Uterus (tissue), 4 donors: ENCODE measurements around the gene CPZ. TPM values are rescaled to one million over a fixed set of nuclear protein-coding genes. Genes with fewer than 3 reads are reported as not detected.

Experiments
- DNase-seq, 2 donors: peaks; one replicate each; pipeline ENCODE4 v3.0.0-alpha.2; 2019 to 2020
- H3K27ac ChIP-seq, 2 donors: fragments of 200-600 bp; sonication (generic); 1 replicate in 1 of 2; 2 replicates in 1 of 2; pipeline ENCODE4 v1.5.1; 2016 to 2018
- H3K27me3 ChIP-seq, 2 donors: fragments of 200-600 bp; sonication (generic); one replicate each; pipeline ENCODE4 v1.5.1; 2018 to 2019; ENCODE audit warnings: control low read depth in 1 of 2
- H3K36me3 ChIP-seq, 2 donors: fragments of 200-600 bp; sonication (generic); one replicate each; pipeline ENCODE4 v1.5.1; 2019; ENCODE audit warnings: control low read depth in 1 of 2
- H3K4me1 ChIP-seq, 2 donors: fragments of 200-600 bp; sonication (generic); one replicate each; pipeline ENCODE4 v1.5.1; 2018 to 2019; ENCODE audit warnings: control low read depth in 1 of 2
- H3K4me3 ChIP-seq, 2 donors: fragments of 200-600 bp; sonication (generic); 1 replicate in 1 of 2; 2 replicates in 1 of 2; pipeline ENCODE4 v1.5.1; 2018 to 2019; ENCODE audit warnings: mild to moderate bottlenecking in 1 of 2
- H3K9me3 ChIP-seq, 2 donors: fragments of 200-600 bp; sonication (generic); one replicate each; pipeline ENCODE4 v1.5.1; 2019; ENCODE audit warnings: control low read depth in 1 of 2
- CTCF ChIP-seq, 4 experiments: fragments of 200-600 bp in 2 of 4; fragments of 450-650 bp in 2 of 4; sonication (generic) in 2 of 4; IDR thresholded peaks; one replicate each; pipeline ENCODE4 v1.5.1; 2016 to 2019; ENCODE audit warnings: antibody characterized with exemption in 4 of 4, mild to moderate bottlenecking in 2 of 4, moderate library complexity in 1 of 4
- POLR2A ChIP-seq, 2 donors: fragments of 450-650 bp; IDR thresholded peaks; one replicate each; pipeline ENCODE4 v1.6.1; 2016; ENCODE audit warnings: antibody characterized with exemption in 2 of 2, mild to moderate bottlenecking in 1 of 2, moderate library complexity in 1 of 2
- intact Hi-C: fragments of 100-400 bp; cut with DNase I; formaldehyde crosslinking; loops from one replicate; pipeline ENCODE4 v1.15.1; 2023; ENCODE audit warnings: low total_unique reads
- total RNA-seq, 4 donors: library from RNA; depleted of rRNA in 3 of 4; stranded (reverse); fragments of >200 nt in 3 of 4; gene quantifications; one replicate each; pipeline versions ENCODE4 v1.1.0 to v1.2.4, GENCODE V29; 2014 to 2023
- donor health status: DM: yes; HTN: yes; CAD: no.

Gene CPZ
- total RNA-seq, 4 donors from 2014 or later: 0.29 to 45.8 (median 5.4) TPM

- Histone ChIP-seq H3K27me3 (no peaks in the 10 kb centered on the region), H3K36me3 (no peaks in the 10 kb centered on the region), H3K4me3 (no peak overlapping the region), H3K9me3 (no peaks in the 10 kb centered on the region), H3K27ac (no peak overlapping the region), H3K4me1 (no peaks in the 10 kb centered on the region)
- intact Hi-C loops: no loop called here
- no peak for DNase-seq
- TF ChIP-seq CTCF (IDR thresholded peaks at IDR 0.05): no peak
- no peak for TF ChIP-seq POLR2A (IDR thresholded peaks at IDR 0.05)
These were observed 43.7 kb upstream of the CPZ start for GRCh38 chr4:8548731-8549351.

GRCh38 chr4:8549352-8549931 is 43.1 kb upstream of the CPZ start:
- Histone ChIP-seq H3K9me3 (no peaks in the 10 kb centered on the region), H3K27me3 (no peaks in the 10 kb centered on the region), H3K36me3 (no peaks in the 10 kb centered on the region), H3K4me1 (no peaks in the 10 kb centered on the region), H3K4me3 (no peak overlapping the region), H3K27ac (no peak overlapping the region)
- TF ChIP-seq CTCF (IDR thresholded peaks at IDR 0.05) (no peak), POLR2A (IDR thresholded peaks at IDR 0.05) (no peak)
- intact Hi-C loops: no loop called here
- no peak for DNase-seq

- DNase-seq: no peak
- Histone ChIP-seq H3K9me3 (no peaks in the 10 kb centered on the region), H3K27ac (no peak overlapping the region), H3K4me3 (no peak overlapping the region), H3K4me1 (no peaks in the 10 kb centered on the region), H3K27me3 (no peaks in the 10 kb centered on the region), H3K36me3 (no peaks in the 10 kb centered on the region)
- TF ChIP-seq POLR2A (IDR thresholded peaks at IDR 0.05): no peak
- TF ChIP-seq CTCF (IDR thresholded peaks at IDR 0.05): no peak
- intact Hi-C loops: no loop called here
These were observed 41.9 kb upstream of the CPZ start for GRCh38 chr4:8550691-8551090.

GRCh38 chr4:8552024-8552423 is 40.5 kb upstream of the CPZ start:
- no peaks in the 10 kb centered on the region for H3K27me3 ChIP-seq
- TF ChIP-seq POLR2A (IDR thresholded peaks at IDR 0.05) (no peak), CTCF (IDR thresholded peaks at IDR 0.05) (no peak)
- intact Hi-C loops: no loop called here

GRCh38 chr4:8552581-8553205 is 39.9 kb upstream of the CPZ start:
- H3K4me1 ChIP-seq: no peaks in the 10 kb centered on the region
- DNase-seq: no peak
- no peak overlapping the region for H3K27ac ChIP-seq
- H3K9me3 ChIP-seq: no peaks in the 10 kb centered on the region
- TF ChIP-seq CTCF (IDR thresholded peaks at IDR 0.05): no peak
- TF ChIP-seq POLR2A (IDR thresholded peaks at IDR 0.05): no peak
- intact Hi-C loops: no loop called here
- H3K4me3 ChIP-seq: no peak overlapping the region
- H3K27me3 ChIP-seq: no peaks in the 10 kb centered on the region
- H3K36me3 ChIP-seq: no peaks in the 10 kb centered on the region

More at GRCh38 chr4:8552024-8552423, 40.5 kb upstream of the CPZ start:
- DNase-seq: no peak
- no peaks in the 10 kb centered on the region for H3K4me1 ChIP-seq
- no peak overlapping the region for H3K4me3 ChIP-seq
- no peaks in the 10 kb centered on the region for H3K36me3 ChIP-seq
- H3K27ac ChIP-seq: no peak overlapping the region
- no peaks in the 10 kb centered on the region for H3K9me3 ChIP-seq
